IPS-18c (cell line): ENCODE results near the gene CACNA2D3.

Source experiments
- H3K4me3 ChIP-seq: 2 replicates; pipeline ENCODE4 v1.7.0; 2013; ENCODE audit warnings: low read depth, mild to moderate bottlenecking, low read length, moderate library complexity; ENCODE audit not compliant: insufficient read depth
- H3K9me3 ChIP-seq: one replicate; pipeline ENCODE4 v1.6.1; 2013; ENCODE audit warnings: mild to moderate bottlenecking, low read length, moderate library complexity; ENCODE audit not compliant: control insufficient read depth, insufficient read depth

The CACNA2D3 gene

DNA sequence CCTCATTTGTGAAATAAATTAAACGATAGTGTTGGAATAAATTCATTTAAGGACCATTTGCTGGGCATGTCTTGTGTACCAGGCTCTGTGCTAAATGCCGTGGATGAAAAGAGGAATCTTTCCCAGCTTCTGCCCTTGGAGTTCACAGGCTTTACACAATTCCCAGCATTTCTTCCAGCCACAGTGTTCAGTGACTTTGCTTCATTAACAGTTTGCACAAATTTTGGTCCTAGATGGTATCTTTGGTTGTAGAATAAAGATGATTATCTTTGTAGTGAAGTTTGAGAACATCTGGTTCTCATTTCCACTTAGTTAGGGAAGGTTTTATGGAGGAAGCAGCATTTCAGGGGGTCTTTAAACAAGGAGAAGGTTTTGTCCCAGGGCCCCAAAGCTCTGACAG lies 705.4 kb downstream of the CACNA2D3 start:
- peaks cover 7% of the 10 kb centered on the region for H3K9me3 ChIP-seq
- no peak overlapping the region for H3K4me3 ChIP-seq

DNA sequence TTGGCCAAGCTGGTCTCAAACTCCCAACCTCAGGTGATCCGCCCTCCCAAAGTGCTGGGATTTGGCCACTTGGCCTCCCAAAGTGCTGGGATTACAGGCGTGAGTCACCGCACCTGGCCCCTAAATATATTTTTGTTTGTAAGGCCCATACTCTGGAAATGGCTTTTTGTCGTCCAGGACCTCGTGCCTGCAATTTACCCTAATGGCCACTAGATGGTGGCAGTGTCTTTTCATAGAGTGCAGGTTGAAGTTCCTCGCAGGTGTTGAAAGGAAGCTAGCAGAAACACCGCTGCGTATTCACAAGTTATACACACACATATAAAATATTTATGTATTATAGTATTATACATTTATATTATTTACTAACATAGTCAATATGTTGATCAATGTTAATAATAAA lies 708.3 kb downstream of the CACNA2D3 start:
- H3K9me3 ChIP-seq: peaks cover 7% of the 10 kb centered on the region
- no peak overlapping the region for H3K4me3 ChIP-seq

DNA sequence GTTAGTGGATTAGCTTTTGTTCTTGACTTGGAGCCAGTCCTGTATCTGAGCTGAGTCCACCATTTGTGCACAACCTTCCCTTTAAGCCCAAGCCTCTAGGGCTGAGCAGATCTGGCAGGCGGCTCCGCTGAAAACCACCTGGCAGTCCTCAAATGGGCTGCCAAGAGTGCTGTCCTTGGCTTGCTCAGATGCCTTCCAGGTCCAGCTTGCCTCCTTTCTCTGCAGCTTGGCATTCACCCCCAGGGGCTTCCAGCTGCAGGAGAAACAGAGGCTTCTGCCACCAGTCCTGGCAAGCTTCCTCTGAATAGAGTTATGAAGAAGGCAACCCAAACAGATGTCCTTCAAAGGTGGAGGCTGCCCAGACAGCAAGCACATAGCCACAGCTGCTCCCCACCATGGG lies 708.8 kb downstream of the CACNA2D3 start:
- Histone ChIP-seq H3K4me3 (no peak overlapping the region), H3K9me3 (peaks cover 7% of the 10 kb centered on the region)

DNA sequence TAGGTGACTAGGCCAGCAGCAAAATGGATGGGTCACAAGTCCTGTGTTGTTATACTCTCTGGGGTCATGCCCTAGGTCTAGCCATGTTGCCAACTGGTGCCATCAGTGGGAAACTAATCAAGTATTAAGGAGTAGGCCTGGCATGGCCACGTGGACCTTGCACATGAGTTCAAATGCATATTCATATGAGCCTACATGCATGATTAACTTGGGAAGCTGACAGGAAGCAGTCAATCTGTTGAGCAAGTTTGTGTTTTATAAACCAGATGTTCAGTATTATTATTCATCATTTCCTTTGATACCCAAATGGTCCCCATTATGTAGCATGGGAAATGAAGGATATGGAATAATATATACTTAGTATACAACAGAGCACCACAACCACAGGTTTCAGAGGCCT lies 710.5 kb downstream of the CACNA2D3 start:
- Histone ChIP-seq H3K4me3 (no peak overlapping the region), H3K9me3 (peaks cover 7% of the 10 kb centered on the region)

DNA sequence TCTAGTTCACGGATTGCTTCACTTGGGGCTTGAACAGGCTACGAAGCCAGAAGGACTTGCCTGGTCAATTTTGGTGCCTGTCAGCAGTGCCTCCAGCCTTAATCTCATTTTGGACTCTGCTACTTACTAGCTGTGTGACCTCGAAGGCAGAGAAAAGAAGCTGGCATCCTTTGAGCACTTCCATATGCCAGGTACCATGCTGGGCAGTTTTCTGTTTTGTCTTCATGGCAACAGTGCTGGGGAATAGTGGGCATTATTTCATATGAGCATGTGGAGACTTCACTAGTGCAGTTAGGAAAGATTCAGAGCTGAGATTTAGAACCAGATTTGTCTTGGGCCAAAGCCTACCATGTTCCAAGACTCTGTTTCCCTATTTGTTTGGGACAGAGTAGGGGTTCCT lies 713.3 kb downstream of the CACNA2D3 start:
- no peak overlapping the region for H3K4me3 ChIP-seq
- no peaks in the 10 kb centered on the region for H3K9me3 ChIP-seq

DNA sequence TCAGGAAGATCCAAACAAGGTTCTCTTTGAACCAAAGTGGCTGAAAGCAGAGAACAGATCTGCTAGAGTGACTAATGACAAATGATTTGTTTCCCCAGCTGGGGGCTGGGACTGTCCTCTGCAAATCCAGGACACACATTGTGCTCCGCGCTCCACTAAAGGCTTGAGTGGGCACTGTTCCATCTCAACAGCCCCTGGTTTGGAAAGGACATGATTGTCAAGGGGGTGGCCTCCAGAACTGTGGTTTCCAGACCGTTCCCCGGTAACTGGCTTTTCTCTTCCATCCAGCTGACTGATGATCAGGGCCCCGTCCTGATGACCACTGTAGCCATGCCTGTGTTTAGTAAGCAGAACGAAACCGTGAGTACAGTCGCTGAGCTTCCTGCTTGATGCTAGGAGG lies 714.5 kb downstream of the CACNA2D3 start:
- H3K4me3 ChIP-seq: no peak overlapping the region

DNA sequence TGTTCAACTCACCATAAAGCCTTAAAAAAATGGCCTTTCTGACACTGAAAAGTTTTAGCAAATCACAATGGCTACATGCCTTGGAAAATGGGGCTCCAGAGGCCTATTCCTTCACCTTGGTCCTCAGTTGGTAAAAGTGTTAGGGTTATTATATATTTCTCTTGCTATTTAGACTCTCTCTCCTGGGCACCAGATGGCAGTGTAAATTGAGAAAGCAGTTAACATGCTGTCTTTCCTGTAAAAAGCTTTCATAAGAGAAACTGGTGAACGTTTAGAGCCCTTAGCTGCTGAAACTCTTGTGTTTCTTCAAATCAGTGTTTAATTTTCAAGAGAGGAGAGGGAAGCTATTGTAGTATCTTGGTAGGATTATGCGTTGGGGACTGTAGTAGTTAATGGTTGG lies 715.6 kb downstream of the CACNA2D3 start:
- H3K4me3 ChIP-seq: no peak overlapping the region

More for the DNA sequence above, 714.5 kb downstream of the CACNA2D3 start:
- no peaks in the 10 kb centered on the region for H3K9me3 ChIP-seq

DNA sequence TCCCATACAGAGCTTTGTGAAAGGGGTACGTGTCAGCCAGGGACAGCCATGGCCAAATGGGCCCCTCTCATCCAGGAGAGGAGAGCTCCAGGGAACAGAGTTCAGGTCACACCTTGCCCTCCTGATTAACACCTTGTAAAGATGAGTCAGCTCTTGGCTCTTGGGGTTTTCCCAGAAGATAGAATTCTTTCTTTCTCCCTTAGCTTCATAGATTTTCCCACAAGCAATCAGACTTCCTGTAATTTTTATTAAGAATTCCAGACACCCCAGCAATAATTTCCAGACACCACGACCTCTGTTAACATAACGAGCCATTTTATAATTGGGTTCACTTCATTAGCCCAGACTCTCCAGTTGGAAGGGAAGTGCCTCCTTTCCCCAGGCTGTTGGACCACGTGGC lies 719.1 kb downstream of the CACNA2D3 start:
- H3K9me3 ChIP-seq: no peaks in the 10 kb centered on the region
- no peak overlapping the region for H3K4me3 ChIP-seq

More for the DNA sequence above, 715.6 kb downstream of the CACNA2D3 start:
- no peaks in the 10 kb centered on the region for H3K9me3 ChIP-seq

DNA sequence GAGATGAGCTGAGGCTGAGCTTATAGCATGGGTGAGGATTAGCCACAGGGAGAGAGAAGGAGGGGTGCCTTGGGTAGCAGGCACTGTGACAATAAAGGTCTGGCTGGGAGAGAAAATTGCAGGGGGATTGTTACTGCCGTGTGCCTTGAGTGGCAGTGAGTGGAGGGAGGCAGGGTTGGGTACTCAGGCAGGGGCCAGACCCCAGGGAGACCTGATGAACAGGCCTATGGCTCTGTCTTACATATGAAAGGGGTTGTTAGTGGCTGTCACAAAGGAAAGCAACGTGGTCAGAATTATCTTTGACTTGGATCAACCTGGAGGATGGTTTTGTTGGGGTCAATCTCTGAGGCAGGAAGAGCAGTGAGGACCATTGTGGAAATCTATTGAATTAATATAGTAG lies 721.0 kb downstream of the CACNA2D3 start:
- Histone ChIP-seq H3K9me3 (no peaks in the 10 kb centered on the region), H3K4me3 (no peak overlapping the region)

DNA sequence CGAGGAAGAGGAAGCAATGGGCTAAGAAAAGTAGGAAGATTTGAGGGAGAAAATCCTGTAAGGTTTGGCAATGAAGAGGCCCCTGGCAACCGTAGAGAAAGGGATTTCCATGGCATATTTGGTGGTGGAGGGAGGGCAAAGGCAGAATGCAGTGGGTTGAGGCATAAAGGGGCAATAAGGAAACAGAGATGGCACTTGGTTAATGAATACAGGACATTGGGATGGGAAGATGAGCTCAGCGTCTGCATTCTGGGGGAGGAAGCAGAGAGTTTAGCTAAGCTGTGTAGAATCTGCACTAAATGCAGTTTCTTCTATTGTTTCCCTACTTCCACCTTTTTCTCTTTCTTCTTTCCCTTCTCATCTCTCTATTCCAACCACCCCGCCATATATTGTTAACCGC lies 721.9 kb downstream of the CACNA2D3 start:
- H3K4me3 ChIP-seq: no peak overlapping the region
- H3K9me3 ChIP-seq: no peaks in the 10 kb centered on the region

DNA sequence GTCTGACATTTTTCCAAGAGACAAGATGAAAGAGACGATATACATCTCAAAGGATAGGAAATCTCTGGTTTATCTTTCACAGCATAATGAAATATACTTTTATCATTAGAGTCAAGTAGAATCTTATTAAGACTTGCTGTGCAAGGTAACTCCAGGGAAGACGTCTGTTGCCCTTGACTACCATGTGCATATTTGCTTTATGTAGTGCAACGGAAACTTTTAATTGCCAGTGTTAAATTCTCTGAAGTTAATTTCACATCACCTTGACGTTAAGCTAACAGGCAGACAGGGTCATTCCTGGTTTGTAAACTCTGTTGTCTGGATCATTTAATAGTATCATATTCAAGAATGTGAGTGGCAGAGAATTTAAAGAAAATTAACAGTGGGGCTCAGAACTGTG lies 722.7 kb downstream of the CACNA2D3 start:
- Histone ChIP-seq H3K4me3 (no peak overlapping the region), H3K9me3 (no peaks in the 10 kb centered on the region)

DNA sequence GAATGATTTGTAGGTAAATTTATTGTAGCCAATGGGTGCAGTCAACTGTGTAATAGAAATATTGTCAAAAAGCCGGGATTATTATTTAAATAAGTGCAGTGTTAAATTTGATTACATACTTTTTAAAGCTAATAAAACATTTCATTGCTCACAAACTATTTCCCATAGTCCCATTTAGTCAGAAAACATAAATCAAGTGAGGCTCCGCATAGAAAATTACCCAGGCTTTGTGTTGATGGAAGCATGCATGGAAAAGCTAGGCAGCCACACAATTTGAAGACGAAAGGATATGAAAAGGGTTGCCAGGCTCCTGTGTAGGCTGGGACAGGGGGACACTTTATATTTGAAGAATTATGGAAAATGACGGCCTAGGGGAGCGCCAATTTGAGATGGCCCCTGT lies 723.2 kb downstream of the CACNA2D3 start:
- H3K9me3 ChIP-seq: no peaks in the 10 kb centered on the region
- H3K4me3 ChIP-seq: no peak overlapping the region

DNA sequence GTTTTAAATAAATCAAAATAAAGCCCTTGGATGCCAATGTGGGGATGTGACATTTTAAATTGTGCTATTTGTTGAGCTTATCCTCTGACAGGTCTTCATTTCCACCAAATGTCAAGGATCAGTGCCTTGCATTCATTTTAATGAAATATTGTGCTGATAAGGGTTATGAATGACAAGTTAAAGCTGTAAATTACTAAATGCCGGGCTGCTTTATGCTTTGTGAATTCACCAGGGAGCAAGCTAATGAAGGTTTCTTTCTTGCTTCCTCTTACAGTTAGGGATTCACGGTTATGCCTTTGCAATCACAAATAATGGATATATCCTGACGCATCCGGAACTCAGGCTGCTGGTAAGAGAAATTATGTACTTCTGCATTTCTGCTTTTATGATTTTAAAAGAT lies 723.8 kb downstream of the CACNA2D3 start:
- no peaks in the 10 kb centered on the region for H3K9me3 ChIP-seq
- H3K4me3 ChIP-seq: no peak overlapping the region

DNA sequence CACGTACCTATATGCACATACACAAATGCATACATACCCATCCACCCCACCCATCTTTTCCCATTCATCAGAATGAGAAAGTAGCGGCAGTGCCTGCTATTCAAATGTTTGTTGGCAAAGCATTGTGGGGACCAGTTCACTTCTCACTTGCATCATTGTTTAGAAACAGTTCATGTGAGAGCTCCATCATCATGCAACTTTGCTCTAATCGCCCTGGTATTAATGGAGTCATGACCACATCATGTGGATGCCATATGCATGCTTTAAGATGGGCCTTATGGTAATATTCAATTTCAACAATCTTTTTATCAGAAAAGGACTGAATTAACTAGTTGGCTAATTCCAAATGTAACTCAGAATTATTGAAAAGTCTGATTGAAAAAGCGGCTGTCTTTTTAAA lies 725.0 kb downstream of the CACNA2D3 start:
- Histone ChIP-seq H3K9me3 (no peaks in the 10 kb centered on the region), H3K4me3 (no peak overlapping the region)

DNA sequence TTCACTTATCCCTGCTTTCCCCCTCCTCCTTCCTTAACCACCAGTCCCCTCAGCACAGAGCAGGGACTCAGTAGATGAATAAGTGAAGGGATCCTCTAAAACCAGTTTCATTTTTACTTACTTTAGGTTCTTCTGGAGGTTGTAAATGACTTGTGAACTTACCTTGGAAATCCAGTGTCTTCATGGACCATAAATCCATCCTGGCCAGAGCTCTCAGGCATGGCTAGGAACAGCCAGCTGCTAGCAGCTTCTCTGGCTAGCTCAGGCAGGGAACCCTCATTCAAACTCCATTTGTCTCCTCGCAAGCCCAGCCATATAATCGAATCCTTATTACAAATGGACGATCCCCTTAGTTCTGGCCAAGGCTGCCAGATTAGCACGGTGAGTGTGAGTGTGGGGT lies 727.0 kb downstream of the CACNA2D3 start:
- Histone ChIP-seq H3K4me3 (no peak overlapping the region), H3K9me3 (no peaks in the 10 kb centered on the region)

DNA sequence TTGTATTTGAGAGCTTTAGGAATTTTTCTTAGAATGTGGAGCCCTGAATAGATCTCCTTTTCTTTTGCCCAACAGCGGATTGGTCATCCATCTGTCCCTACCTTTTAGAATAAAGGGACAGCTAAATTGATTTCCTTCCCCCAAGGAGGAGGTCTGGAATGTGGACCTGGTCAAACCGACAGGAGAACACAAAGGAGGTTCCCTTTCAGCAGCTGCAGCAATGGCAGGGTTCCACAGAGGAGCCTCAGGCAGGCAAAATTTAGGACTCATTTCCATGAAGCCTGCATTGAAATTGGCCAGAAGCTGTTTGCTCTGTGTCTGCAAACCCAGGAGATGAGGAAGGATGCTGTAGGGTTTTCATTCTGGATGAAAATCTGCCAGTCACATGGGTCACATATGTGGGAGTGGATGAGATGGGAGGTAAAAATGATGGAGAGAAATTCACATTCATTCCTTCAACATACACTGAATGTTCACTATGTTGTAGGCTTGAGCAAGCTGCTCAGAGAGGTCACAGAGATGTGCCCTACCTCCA lies 728.2 kb downstream of the CACNA2D3 start:
- Histone ChIP-seq H3K9me3 (no peaks in the 10 kb centered on the region), H3K4me3 (no peak overlapping the region)

DNA sequence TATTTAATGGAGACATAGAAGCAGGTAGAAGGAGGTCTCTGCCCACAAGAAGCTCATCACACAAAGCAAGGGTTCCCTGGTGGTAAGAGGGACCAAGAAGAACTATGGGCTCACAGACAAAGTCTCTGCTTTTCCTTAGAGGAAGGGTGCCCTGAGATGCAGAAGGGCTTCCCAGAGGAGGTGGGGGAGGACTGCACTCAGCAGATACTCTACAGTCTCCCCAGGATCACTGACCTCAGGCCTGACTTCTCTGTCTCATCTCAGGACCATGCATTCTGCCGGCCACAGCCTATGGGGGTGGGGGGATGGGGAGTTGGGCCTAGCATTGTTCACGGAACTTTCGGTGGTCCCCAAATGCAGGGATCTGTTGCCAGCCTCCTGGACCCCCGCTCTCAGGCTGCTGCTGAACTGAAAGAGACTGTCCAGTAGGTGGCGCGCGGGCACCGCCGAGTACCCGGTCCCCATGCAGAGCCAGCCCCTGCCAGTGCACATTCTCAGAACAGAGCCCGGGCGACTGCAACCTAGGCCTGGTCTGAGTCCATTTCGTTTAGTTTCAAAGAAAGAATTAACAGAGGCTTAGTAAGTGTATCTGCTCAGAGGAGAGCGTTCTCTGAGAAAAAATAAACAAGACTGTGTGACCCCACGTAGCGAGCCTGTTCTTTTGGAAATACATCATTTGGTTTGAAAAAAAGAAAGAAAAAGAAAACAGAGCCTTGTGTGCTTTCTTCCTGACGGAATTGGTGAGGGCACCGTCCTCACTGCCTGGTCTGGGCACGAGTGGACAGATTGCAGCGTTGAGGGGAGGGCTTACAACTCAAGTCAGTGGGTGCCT lies 731.4 kb downstream of the CACNA2D3 start:
- Histone ChIP-seq H3K9me3 (no peaks in the 10 kb centered on the region), H3K4me3 (no peak overlapping the region)

DNA sequence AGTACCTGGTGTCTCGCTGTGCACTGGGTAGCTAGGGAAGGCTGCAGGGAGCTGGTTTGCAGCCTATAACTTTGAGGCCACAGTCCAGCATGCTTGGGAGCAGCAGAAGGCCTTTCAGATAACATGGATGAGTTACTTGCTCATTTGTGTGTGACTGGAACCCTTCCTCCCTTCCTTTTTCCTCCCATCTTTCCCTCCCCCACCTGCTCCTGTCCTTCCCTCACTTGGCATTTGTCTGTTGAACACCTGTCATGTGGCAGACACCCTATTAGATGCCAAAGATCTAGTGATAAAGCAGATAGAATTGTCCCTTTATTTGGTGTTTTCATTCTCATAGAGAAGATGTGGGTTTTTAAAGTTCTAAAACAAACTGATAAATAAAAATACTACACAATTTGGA lies 733.9 kb downstream of the CACNA2D3 start:
- H3K9me3 ChIP-seq: no peaks in the 10 kb centered on the region
- H3K4me3 ChIP-seq: no peak overlapping the region

DNA sequence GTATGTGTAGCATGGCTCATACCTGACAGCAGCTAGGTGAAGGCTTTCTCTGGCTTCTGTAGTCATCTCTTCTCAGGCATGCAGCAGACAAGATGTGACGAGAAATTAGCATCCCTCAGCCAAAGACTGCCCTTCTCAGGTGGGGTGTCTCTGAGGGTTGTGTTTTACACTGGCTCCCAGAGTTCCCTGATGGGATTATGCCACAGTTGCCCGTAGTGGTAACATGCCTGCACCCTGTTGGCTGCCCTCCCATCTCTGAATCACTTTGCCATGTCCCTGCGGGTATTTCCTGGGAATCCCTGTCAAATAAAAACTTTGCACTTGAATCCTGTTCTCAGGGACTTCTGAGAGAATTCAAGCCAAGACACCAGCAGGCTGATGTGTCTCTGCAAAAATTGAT lies 735.0 kb downstream of the CACNA2D3 start:
- Histone ChIP-seq H3K4me3 (no peak overlapping the region), H3K9me3 (no peaks in the 10 kb centered on the region)
